Measurements from ENCODE around the gene DHX30. TPM values are rescaled to one million over a fixed set of nuclear protein-coding genes. Genes with fewer than 3 reads are reported as not detected.

DHX30 gene
- polyA plus RNA-seq, 1 donor (not counting 4 experiments of a cell fraction or from before 2014, with no cell fraction given) = 28.3 TPM

- H3K27ac ChIP-seq (ENCODE audit: control insufficient read depth, insufficient read depth, low read length) = no peak overlapping the region
- no peaks in the 10 kb centered on the region for H3K79me2 ChIP-seq (ENCODE audit: control insufficient read depth, insufficient read depth, low read length)
- H3K9me3 ChIP-seq (ENCODE audit: control insufficient read depth, low read depth, low read length) = no peaks in the 10 kb centered on the region
- no peaks in the 10 kb centered on the region for H3K9me1 ChIP-seq (ENCODE audit: control insufficient read depth, extremely low read depth, insufficient read depth, low read length)
- H3K4me2 ChIP-seq (ENCODE audit: control insufficient read depth, extremely low read depth, insufficient read depth, low read depth, low read length) = no peak overlapping the region
- FAIRE-seq = no peak
- no peaks in the 10 kb centered on the region for H3K27me3 ChIP-seq (ENCODE audit: control insufficient read depth, extremely low read depth, insufficient read depth, low read length)
- H3K4me3 ChIP-seq (ENCODE audit: control insufficient read depth in 2 of 3, extremely low read depth in 1 of 3, insufficient read depth in 2 of 3, low read depth in 1 of 3, low read length in 3 of 3) = no peak overlapping the region
- H4K20me1 ChIP-seq (ENCODE audit: control insufficient read depth, extremely low read depth, insufficient read depth, low read length) = peaks cover 16% of the 10 kb centered on the region
- peaks cover 51 to 70% of the 10 kb centered on the region in 2 experiments for H3K36me3 ChIP-seq (ENCODE audit: control insufficient read depth in 2 of 2, extremely low read depth in 1 of 2, insufficient read depth in 2 of 2, low read length in 2 of 2)
- dilution Hi-C loops (cut with MboI; ENCODE audit: extremely low pct_ligation_motif_present, low sequenced_read_pairs) = no loop called here
- H2AFZ ChIP-seq (ENCODE audit: control insufficient read depth, low read length) = no peak overlapping the region
- no peak for DNase-seq (ENCODE audit: low read depth, low spot score)
- no peak overlapping the region for H3K9ac ChIP-seq (ENCODE audit: control insufficient read depth, extremely low read depth, insufficient read depth, low read length)
- no peak for TF ChIP-seq CTCF (optimal IDR thresholded peaks at IDR 0.05 in 1 of 3, IDR thresholded peaks at IDR 0.05 in 1 of 3, conservative IDR thresholded peaks at IDR 0.05 in 1 of 3; ENCODE audit: extremely low read depth in 1 of 3, insufficient read depth in 2 of 3, low read length in 3 of 3)
- no peak for TF ChIP-seq EZH2 (IDR thresholded peaks at IDR 0.05; ENCODE audit: low read length)
- H3K4me1 ChIP-seq (ENCODE audit: control insufficient read depth, extremely low read depth, insufficient read depth, low read length) = no peaks in the 10 kb centered on the region
These were observed 50.0 kb downstream of the DHX30 start for GRCh38 chr3:47852604-47853602.

DNA sequence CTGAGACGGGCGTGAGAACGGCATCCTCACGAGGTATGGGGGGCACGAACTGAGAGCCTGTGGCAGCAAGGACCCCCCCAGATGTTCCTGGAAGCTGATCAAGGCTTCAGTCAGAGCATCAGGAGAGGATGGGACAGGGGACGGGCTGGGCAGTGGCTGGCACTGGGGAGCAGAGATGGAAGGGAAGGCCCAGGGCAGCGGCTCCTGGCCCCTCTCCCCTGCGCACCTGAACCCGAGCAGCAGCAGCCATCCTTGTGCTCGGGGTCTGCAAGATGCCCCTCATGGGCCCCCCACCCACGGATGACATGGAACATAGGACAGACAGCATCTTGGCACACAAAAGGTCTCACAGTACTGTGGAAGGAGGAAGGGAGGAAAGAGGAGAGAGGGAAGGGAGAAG lies 51.3 kb downstream of the DHX30 start:
- Histone ChIP-seq H3K9me3 (ENCODE audit: control insufficient read depth, low read depth, low read length) (no peaks in the 10 kb centered on the region), H3K4me1 (ENCODE audit: control insufficient read depth, extremely low read depth, insufficient read depth, low read length) (no peaks in the 10 kb centered on the region), H3K27ac (ENCODE audit: control insufficient read depth, insufficient read depth, low read length) (no peak overlapping the region), H3K9me1 (ENCODE audit: control insufficient read depth, extremely low read depth, insufficient read depth, low read length) (no peaks in the 10 kb centered on the region), H3K27me3 (ENCODE audit: control insufficient read depth, extremely low read depth, insufficient read depth, low read length) (no peaks in the 10 kb centered on the region), H3K4me2 (ENCODE audit: control insufficient read depth, extremely low read depth, insufficient read depth, low read depth, low read length) (no peak overlapping the region), H3K36me3 (ENCODE audit: control insufficient read depth in 2 of 2, extremely low read depth in 1 of 2, insufficient read depth in 2 of 2, low read length in 2 of 2) (peaks cover 46 to 65% of the 10 kb centered on the region in 2 experiments), H4K20me1 (ENCODE audit: control insufficient read depth, extremely low read depth, insufficient read depth, low read length) (peaks cover 9% of the 10 kb centered on the region), H3K79me2 (ENCODE audit: control insufficient read depth, insufficient read depth, low read length) (no peaks in the 10 kb centered on the region), H2AFZ (ENCODE audit: control insufficient read depth, low read length) (no peak overlapping the region), H3K9ac (ENCODE audit: control insufficient read depth, extremely low read depth, insufficient read depth, low read length) (no peak overlapping the region), H3K4me3 (ENCODE audit: control insufficient read depth in 2 of 3, extremely low read depth in 1 of 3, insufficient read depth in 2 of 3, low read depth in 1 of 3, low read length in 3 of 3) (no peak overlapping the region)
- no peak for TF ChIP-seq CTCF (optimal IDR thresholded peaks at IDR 0.05 in 1 of 3, IDR thresholded peaks at IDR 0.05 in 1 of 3, conservative IDR thresholded peaks at IDR 0.05 in 1 of 3; ENCODE audit: extremely low read depth in 1 of 3, insufficient read depth in 2 of 3, low read length in 3 of 3)
- TF ChIP-seq EZH2 (IDR thresholded peaks at IDR 0.05; ENCODE audit: low read length) = no peak
- DNase-seq (ENCODE audit: low read depth, low spot score) (no peak), FAIRE-seq (no peak)
- dilution Hi-C loops (cut with MboI; ENCODE audit: extremely low pct_ligation_motif_present, low sequenced_read_pairs) = no loop called here
